Measurements from ENCODE around the gene MPP1. TPM values are rescaled to one million over a fixed set of nuclear protein-coding genes. Genes with fewer than 3 reads are reported as not detected.

Gene MPP1
- total and polyA plus RNA-seq, 9 of the 15 experiments (the other 6 are each of a cell fraction or from before 2014, with no cell fraction given): 227 to 395 (median 283) TPM

- TF ChIP-seq GMEB1 (CRISPR knock-in tag; IDR thresholded peaks at IDR 0.05): peak; percentile 11; the same call in 1 of the 2 replicates
- TF ChIP-seq NR3C1 (CRISPR knock-in tag; IDR thresholded peaks at IDR 0.05): no peak
- peak; percentile 96 for TF ChIP-seq PKNOX1 (IDR thresholded peaks at IDR 0.05)
- no peak for TF ChIP-seq ELF4 (CRISPR knock-in tag; IDR thresholded peaks at IDR 0.05)
- no peak for TF ChIP-seq TCF3 (CRISPR knock-in tag; IDR thresholded peaks at IDR 0.05)
- peak; percentile 4; the same call in 1 of the 2 replicates for TF ChIP-seq AFF4 (CRISPR knock-in tag; IDR thresholded peaks at IDR 0.05)
- no peak for TF ChIP-seq DDX20 (tag; IDR thresholded peaks at IDR 0.05; ENCODE audit: low read depth)
- TF ChIP-seq SPI1 (IDR thresholded peaks at IDR 0.05; ENCODE audit: borderline replicate concordance, low read depth, low read length): peak; percentile 48; the same call in 1 of the 2 replicates
- peak; percentile 18; the same call in 1 of the 2 replicates for TF ChIP-seq THAP12 (CRISPR knock-in tag; IDR thresholded peaks at IDR 0.05)
- no peak for TF ChIP-seq CHAMP1 (IDR thresholded peaks at IDR 0.05)
- no peak for TF ChIP-seq ATF1 (CRISPR knock-in tag; IDR thresholded peaks at IDR 0.05)
- peak; percentile 42; the same call in 1 of the 2 replicates for TF ChIP-seq ATF1 (tag; IDR thresholded peaks at IDR 0.05)
- peak; percentile 49; the same call in 1 of the 2 replicates for TF ChIP-seq CREM (IDR thresholded peaks at IDR 0.05; ENCODE audit: low read depth)
- TF ChIP-seq SMC3 (conservative IDR thresholded peaks at IDR 0.05; ENCODE audit: insufficient read depth, low read depth, low read length): no peak
Measured at GRCh38 chrX:154804957-154805695, at the start of gene MPP1 (continued).
